AG20443 (cell line): ENCODE results near the gene ZNF775.

Experiments
- DNase-seq: peaks from one replicate; pipeline ENCODE4 v3.0.0; 2012; ENCODE audit warnings: low spot score, mixed read lengths

ZNF775 gene

GRCh38 chr7:150346922-150347321 lies 32.2 kb upstream of the ZNF775 start:
- DNase-seq: no peak

GRCh38 chr7:150351587-150352194 lies 27.4 kb upstream of the ZNF775 start:
- DNase-seq: peak; percentile 52

DNA sequence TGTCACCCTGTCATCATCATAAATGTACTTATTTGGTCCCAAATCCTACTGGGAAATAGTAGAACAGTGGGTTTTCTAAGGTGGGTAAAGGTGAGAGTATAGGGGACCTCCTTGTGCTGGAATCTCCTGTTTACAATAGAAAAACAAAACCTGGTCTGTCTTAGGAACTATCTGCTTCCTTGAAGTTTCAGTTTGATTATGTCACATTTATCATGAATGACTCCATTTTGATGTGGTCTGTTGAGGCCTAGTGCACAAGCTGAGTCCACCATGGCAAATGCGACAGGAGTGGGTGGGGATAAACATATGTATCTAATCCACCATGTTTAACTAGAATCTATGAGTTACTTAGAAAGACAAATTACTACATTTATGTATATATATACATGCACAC lies 23.5 kb upstream of the ZNF775 start:
- DNase-seq: no peak

GRCh38 chr7:150356265-150356897 lies 22.7 kb upstream of the ZNF775 start:
- DNase-seq: peak; percentile 46

DNA sequence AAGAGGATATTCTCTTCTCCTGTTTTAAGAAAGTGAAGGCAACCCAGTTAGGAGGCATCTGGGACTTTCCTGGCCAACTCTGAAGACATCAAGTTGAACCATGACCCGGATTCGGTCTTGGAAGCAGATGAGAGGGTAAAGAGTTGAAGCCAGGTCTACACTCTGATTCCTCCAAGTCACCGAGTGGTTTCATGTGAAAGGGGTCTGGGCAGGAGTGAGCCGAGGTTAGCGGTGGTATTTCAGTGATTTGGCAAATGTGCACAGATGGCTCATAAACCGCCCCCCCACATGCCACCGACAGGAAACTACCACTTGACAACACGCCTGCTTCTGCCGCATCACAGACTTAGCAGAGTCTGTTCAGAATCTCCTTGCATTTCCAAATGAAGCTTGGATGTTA lies 21.9 kb upstream of the ZNF775 start:
- no peak for DNase-seq

DNA sequence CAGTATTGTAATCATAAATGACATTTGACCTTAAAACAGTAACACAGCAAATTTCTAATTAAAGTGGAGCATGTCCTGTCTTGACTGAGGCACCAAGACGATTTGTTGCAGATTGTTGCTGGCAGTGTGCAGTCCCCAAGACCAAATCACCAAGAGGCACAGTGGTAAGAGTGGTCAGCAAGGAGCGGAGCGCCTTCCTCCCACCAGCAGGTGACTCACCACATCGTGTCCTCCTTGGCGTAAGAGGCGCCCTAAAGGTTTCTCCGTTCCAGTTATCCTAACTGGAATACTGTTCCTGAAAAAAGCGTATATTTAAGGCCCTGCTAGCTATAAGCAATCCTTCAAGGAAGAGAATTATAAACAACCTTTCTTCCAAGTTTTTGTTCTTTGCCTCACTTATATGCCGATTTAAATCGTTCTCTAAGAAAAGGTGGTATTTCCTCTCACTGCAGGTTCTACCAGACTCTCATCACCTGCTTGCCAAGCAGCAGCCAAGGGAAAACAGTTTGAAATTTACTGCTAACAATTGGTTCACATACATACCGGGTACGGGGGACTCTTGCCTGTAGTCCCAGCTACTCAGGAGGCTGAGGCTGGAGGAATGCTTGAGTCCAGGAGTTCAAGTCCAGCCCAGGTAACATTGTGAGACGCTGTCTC lies 21.2 kb upstream of the ZNF775 start:
- no peak for DNase-seq

- no peak for DNase-seq
Measured at GRCh38 chr7:150358433-150358832, 20.7 kb upstream of the ZNF775 start.

GRCh38 chr7:150358988-150359621 lies 20.0 kb upstream of the ZNF775 start:
- DNase-seq: no peak

- no peak for DNase-seq
Measured at GRCh38 chr7:150359622-150360362, 19.3 kb upstream of the ZNF775 start.

- DNase-seq: no peak
Measured at GRCh38 chr7:150360363-150361058, 18.6 kb upstream of the ZNF775 start.

DNA sequence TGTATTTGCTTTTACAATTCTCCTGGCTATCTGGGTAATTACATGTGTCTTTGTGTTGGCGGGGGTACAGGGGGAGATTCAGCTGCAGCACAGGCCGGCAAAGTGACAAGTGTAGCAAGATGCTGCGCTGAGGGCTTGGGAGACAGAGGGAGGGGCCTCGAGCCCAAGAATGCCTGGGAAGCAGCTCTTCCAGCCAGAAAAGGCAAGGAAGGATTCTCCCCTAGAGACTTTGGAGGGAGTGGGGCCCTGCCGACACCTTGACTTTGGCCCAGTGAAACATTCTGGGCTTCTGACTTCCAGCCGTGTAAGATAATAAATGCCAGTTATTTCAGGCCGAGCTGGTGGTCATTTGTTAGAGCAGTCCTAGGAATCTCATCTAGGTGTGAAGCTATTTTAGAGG lies 17.7 kb upstream of the ZNF775 start:
- DNase-seq: no peak

GRCh38 chr7:150361807-150362621 lies 17.1 kb upstream of the ZNF775 start:
- no peak for DNase-seq

GRCh38 chr7:150363370-150363769 lies 15.8 kb upstream of the ZNF775 start:
- no peak for DNase-seq

DNA sequence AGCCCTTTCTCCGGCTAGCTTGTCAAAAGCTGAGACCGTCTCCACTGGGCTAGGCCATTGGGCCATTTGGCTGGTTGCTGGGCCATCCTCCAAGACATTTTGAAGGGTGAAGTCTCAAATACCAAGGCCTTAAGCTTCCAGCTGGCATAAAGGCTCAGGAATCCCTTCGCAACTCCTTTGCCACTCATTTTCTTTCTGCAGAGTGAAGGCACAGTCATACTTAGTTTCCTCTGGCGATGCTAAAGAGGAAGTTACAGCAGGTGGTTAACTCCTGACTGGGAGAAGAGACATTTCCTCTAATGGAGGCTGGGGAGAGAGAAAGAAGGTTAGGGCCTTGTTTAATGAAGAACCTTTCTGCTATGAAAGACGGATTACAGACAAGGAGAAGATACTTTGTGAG lies 15.3 kb upstream of the ZNF775 start:
- no peak for DNase-seq

DNA sequence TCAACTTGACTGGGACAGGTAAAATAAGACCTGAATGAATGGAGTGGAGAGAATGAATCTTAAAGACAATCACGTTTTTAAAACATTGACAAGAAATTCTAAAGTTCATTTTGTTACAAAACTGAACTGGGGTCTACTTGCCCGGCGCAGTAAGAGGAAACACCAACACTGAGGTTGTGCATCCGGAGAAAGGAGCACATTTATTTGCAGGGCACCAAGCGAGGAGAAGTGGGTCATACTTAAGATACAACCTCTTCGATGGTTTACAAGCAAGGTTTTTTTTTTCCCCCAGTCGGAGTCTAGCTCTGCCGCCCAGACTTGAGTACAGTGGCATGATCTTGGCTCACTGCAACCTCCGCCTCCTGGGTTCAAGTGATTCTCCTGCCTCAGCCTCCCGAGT lies 13.9 kb upstream of the ZNF775 start:
- DNase-seq: no peak

- DNase-seq: no peak
Measured at GRCh38 chr7:150365673-150366398, 13.3 kb upstream of the ZNF775 start.

GRCh38 chr7:150367677-150368095 lies 11.4 kb upstream of the ZNF775 start:
- DNase-seq: no peak

- peak; percentile 94 for DNase-seq
Measured at GRCh38 chr7:150368096-150368883, 10.8 kb upstream of the ZNF775 start, which contains the start of gene REPIN1. REPIN1 (plus strand) TSS chr7:150368822; CDS start chr7:150369712, 890 bp downstream.
